Stimulated activated CD8-positive, alpha-beta memory T cell treated with anti-CD3 and anti-CD28 coated beads, Interleukin-12 subunit alpha, Interleukin-12 subunit beta, amount 100 ng/mL, for 1 hour (primary cell): ENCODE data around the gene CUL4A.
"Not testable (repeated sequence)": the region's sequence is repeated elsewhere in the genome, so short reads cannot be mapped to it uniquely, and the experiment has no call there.

ENCODE experiments used
- DNase-seq: peaks from one replicate; pipeline ENCODE4 v3.0.0-alpha.2; 2020; ENCODE audit warnings: low read depth

CUL4A gene

GRCh38 chr13:113209336-113209758 lies at the start of gene CUL4A:
TSS of gene CUL4A (plus strand) at chr13:113209613. CDS start at chr13:113209628, 15 bp downstream.
- DNase-seq: peak; percentile 42

GRCh38 chr13:113159701-113160100 lies 49.7 kb upstream of the CUL4A start:
- no peak for DNase-seq

GRCh38 chr13:113160983-113161382 lies 48.4 kb upstream of the CUL4A start:
- DNase-seq: no peak

- no peak for DNase-seq
Measured at GRCh38 chr13:113161433-113161832, 48.0 kb upstream of the CUL4A start.

GRCh38 chr13:113161975-113162374 lies 47.4 kb upstream of the CUL4A start:
- not testable (repeated sequence) for DNase-seq

GRCh38 chr13:113162783-113163685 lies 46.4 kb upstream of the CUL4A start:
- no peak for DNase-seq

GRCh38 chr13:113164492-113164891 lies 44.9 kb upstream of the CUL4A start:
- DNase-seq: no peak

GRCh38 chr13:113166266-113166665 lies 43.1 kb upstream of the CUL4A start:
- no peak for DNase-seq

- no peak for DNase-seq
Measured at GRCh38 chr13:113166681-113167080, 42.7 kb upstream of the CUL4A start.

GRCh38 chr13:113167155-113167554 lies 42.3 kb upstream of the CUL4A start:
- DNase-seq: no peak

GRCh38 chr13:113167575-113167974 lies 41.8 kb upstream of the CUL4A start:
- no peak for DNase-seq

GRCh38 chr13:113168211-113168610 lies 41.2 kb upstream of the CUL4A start:
- no peak for DNase-seq

GRCh38 chr13:113169277-113170272 lies 39.8 kb upstream of the CUL4A start:
- no peak for DNase-seq

GRCh38 chr13:113170511-113170910 lies 38.9 kb upstream of the CUL4A start:
- no peak for DNase-seq

- no peak for DNase-seq
Measured at GRCh38 chr13:113171250-113172125, 37.9 kb upstream of the CUL4A start.

GRCh38 chr13:113172419-113172926 lies 36.9 kb upstream of the CUL4A start:
- no peak for DNase-seq

GRCh38 chr13:113176280-113176679 lies 33.1 kb upstream of the CUL4A start:
- peak; percentile 46 for DNase-seq

GRCh38 chr13:113176822-113177221 lies 32.6 kb upstream of the CUL4A start:
- DNase-seq: no peak

- no peak for DNase-seq
Measured at GRCh38 chr13:113178070-113178895, 31.1 kb upstream of the CUL4A start.

- DNase-seq: no peak
Measured at GRCh38 chr13:113178896-113179167, 30.6 kb upstream of the CUL4A start.
